Right ventricle myocardium superior (tissue), 1 donor: ENCODE results near the gene LTBP4. TPM values are rescaled to one million over a fixed set of nuclear protein-coding genes. Genes with fewer than 3 reads are reported as not detected.
"Not testable (repeated sequence)": the region's sequence is repeated elsewhere in the genome, so short reads cannot be mapped to it uniquely, and the experiment has no call there.

Experiments
- ATAC-seq: fragments of 200-7000 bp; cut with Tn5 transposase; one replicate; pipeline ENCODE4 v1.9.1; 2020; ENCODE audit warnings: mild to moderate bottlenecking; ENCODE audit not compliant: poor library complexity
- DNase-seq: peaks from one replicate; pipeline ENCODE4 v3.0.0-alpha.2; 2020
- intact Hi-C: fragments of 100-400 bp; cut with DNase I; formaldehyde crosslinking; loops from one replicate; pipeline ENCODE4 v1.11.2; 2022
- total RNA-seq: library from RNA; stranded (reverse); fragmentation: NEBNext Ultra II Directional; extraction: Animal tissue kit (Norgen Biotek cat#: 25700); gene quantifications from one replicate; pipeline ENCODE4 v1.2.1, GENCODE V29; 2021
- donor health status: DM: no; HTN: yes; CAD: no; lungs with severe emphysema.

LTBP4 gene
- total RNA-seq, 1 donor from 2014 or later, result 296 TPM

DNA sequence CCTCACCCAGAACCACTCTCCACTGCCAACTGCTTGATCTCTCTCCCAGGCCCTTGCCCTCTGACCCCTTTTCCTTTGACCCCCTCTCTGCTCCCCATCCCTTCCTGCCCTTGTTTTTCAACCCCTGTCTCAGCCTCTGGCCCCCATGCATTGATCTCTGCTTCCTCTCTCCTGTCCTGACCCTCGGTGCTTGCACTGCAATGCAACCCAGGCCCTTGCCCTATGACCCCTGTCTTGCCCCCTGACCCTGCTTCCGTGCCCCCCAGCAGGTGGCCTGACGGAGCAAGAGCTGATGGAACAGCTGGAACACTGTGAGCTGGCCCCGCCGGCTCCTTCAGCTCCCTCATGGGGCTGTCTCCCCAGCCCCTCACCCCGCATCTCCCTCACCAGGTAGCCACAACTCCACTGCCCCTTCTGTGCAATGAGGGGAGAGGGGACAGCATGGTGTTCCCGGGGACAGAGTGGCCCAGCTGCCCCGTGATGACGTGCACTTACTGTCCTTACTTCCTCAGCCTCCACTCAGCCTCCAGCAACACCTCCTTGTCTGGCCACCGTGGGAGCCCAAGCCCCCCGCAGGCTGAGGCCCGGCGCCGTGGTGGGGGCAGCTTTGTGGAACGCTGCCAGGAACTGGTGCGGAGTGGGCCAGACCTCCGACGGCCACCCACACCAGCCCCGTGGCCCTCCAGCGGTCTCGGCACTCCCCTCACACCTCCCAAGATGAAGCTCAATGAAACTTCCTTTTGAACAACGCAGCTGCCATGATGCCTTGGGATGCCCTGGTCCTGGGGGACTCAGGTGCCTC, 10.5 kb upstream of the LTBP4 start:
- ATAC-seq (no peak), DNase-seq (no peak)
- intact Hi-C loops, result no loop called here

DNA sequence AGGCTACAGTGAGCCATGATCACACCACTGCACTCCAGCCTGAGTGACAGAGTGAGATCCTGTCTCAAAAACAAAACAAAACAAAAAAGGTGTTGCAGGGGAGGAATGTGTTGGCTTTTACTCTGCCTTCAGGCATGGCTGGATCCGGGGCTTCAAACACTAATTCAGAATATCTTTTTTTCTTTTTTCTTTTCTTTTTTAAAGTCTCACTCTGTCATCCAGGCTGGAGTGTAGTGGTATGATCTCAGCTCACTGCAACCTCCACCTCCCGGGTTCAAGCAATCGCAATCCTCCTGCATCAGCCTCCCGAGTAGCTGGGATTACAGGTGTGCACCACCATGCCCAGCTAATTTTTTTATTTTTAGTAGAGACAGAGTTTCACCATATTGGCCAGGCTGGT, 9.4 kb upstream of the LTBP4 start:
- ATAC-seq, DNase-seq, intact Hi-C loops: not testable (repeated sequence)

DNA sequence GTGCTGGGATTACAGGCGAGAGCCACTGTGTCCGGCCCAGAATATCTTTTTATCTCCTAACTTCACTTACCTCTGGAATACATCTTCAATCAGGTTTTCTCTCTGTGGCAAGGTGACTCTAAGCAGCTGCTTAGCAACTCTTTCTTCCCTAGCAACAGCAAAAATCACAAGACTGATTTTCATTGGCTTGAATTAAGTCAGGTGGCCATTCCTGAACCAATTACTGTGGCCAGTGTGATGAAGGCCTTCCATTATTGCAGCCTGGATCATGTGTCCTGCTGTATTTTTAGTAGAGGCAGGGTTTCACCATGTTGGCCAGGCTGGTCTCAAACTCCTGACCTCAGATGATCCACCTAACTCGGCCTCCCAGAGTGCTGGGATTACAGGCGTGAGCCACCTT, 9.0 kb upstream of the LTBP4 start:
- DNase-seq, result no peak
- ATAC-seq, result no peak
- intact Hi-C loops, result no loop called here

DNA sequence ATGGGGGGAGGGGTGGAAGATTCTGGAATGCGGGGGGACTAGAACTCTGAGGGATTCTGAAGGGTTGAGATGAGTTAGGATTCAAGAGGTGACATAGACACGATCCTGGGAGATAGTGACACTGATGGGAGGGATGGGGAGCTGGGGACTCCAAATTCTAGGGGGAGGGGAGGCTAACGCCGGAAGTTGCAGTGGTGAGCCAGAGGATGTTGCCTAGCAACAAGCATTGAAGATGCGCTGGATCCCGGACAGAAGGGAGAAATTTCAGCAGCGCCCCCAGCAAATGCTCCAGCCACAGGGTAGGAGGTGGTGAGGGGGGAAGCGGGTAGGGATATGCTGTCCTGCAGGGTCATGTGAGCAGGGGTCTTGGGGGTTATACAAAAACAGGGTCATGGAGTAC, 6.9 kb upstream of the LTBP4 start:
- no peak for ATAC-seq
- intact Hi-C loops, result no loop called here
- DNase-seq, result no peak

DNA sequence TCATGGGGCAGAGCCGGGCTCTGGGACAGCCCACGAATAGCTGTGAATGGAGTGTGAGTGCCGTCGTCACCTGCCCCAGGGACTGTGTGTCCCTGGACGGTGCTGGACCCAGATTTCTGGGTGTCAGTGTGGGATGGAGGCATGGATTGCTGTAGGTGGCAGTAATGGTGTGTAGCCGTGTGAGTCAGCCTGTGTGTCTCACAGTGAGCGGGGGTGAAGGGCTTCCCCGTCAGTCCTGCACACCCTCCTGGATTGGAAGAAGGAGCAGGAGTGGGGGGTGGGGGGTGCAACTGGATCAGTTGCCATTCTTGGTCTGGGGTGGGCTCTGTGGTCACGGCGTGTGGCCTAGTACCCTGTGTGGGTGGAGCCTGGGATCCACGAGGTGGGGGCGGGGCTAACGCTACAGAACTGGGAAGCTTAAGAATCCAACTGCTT, 6.5 kb upstream of the LTBP4 start:
- ATAC-seq, result no peak
- intact Hi-C loops, result loop anchor here (5.0 kb wide), 2 partner anchors 52 to 67 kb away; no protein-coding TSS in a partner anchor
- no peak for DNase-seq

DNA sequence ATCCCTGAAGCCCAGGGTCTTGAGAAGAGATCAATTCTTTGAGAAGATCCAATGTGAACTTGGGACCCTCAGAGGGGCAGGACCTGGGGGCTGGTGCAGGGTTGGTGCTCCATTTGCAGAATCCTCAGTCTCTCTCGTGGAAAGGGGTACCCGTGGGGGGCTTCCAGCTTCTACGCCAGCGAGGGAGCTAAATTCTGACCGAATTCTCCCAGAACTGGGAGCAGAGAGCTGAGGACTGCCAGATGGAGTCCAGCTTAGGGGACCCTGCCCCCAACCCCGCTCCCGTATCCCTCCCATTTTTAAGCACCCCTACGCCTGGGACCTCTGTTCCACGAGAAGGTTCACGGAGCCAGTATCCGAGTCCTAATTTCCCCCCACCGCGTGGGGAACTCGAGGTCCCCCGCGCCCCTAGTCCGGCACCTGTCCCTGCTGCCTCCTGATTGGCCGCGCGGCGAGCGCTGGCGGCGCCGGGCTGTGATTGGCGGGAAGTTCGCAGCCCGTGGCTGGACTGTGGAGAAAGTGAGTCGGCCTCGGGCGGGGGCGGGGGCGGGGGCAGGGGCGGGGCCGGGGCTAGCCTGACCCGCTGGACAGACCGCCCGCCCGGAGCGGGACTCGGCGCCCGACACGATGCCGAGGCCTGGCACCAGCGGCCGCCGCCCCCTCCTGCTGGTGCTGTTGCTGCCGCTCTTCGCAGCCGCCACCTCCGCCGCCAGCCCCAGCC, 4.4 kb upstream of the LTBP4 start:
- DNase-seq (peak; percentile 77), ATAC-seq (peak; percentile 33)
- intact Hi-C loops, result loop anchor here (5.0 kb wide), 2 partner anchors 54 to 69 kb away; no protein-coding TSS in a partner anchor

DNA sequence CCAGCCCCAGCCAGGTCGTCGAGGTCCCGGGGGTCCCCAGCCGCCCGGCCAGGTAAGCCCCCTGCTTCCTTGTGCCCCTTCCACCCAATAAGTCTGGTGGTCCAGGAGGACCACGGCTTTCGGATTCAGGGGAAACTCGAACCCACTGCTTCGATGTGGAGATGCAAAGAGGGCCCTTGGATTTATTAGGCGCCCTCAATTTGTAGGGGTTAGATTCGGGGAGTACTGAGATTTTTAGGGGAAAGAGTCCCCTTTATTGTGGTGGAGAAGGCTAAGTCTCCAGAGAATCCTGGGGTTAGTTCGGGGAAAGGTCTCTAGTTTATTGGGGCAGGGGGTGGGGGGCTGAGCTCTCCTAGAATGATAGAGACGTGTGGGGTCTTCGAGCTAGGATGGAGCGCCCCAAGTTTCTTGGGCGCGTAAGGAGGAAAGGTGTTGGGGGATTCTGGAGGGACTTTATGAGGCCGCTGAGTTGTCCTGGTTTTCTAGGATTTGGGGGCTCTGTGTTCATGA, 3.8 kb upstream of the LTBP4 start:
- intact Hi-C loops, result loop anchor here (5.0 kb wide), 2 partner anchors 55 to 70 kb away; no protein-coding TSS in a partner anchor
- no peak for ATAC-seq
- no peak for DNase-seq

DNA sequence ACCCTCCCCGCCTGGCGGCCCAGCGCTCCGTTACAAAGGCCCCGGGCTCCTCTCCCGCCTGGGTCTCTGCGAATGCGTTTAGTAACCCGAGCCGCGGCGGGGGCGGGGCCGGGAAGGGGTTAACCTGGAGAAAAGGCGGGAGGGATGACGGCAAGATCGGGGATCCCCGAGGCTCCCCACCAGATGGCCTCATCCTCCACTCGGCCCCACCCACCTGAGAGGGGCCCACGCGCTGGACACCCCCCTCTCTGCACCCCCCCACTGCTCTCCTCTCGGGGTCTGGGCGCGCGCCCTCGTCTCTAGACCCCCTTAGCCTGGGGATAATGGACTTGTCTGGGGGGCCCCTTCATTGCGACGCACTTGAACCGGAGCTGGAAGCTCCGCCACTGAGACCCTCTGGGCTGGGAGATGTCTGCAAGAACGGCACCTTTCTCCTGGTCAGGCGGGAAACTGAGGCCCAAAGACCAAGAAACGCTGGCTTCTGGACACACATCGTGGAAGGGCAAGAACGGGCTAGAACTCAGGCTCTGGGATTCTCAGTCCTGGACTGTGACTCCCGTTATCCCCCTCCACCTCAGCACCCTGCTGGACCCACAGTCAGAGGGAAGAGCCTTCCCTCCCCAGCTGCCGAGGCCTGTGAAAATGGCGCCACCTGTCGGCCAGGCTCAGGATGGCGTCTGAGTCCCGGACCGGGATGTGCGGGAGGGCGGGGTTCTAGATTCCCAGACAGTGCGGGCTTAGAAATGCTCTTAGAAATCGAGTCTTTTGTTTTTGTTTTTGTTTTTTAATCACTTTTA, 2.9 kb upstream of the LTBP4 start:
- ATAC-seq (peak; percentile 68), DNase-seq (peak; percentile 93)
- intact Hi-C loops, result loop anchor here (5.0 kb wide), 2 partner anchors 56 to 71 kb away; no protein-coding TSS in a partner anchor

DNA sequence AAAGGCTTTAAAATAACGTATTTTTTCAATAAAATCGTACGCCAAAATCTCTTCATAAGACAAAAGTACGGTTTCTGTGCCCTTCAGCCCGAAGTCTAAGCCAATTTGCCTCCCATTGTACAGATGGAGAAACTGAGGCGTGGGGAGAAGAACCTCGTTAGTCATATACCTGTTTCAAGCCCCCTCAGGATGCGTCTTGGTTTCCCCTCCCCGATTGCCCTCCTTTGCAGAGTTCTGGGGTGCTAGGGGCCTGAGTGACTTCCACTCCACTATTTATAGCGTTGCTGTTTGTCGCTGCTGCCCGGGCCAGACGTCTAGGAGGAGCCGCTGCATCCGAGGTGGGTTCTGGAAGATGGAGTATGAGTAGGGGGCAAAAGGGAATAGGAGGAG, 2.3 kb upstream of the LTBP4 start:
- no peak for DNase-seq
- no peak for ATAC-seq
- intact Hi-C loops, result loop anchor here (5.0 kb wide), 2 partner anchors 57 to 72 kb away; no protein-coding TSS in a partner anchor

DNA sequence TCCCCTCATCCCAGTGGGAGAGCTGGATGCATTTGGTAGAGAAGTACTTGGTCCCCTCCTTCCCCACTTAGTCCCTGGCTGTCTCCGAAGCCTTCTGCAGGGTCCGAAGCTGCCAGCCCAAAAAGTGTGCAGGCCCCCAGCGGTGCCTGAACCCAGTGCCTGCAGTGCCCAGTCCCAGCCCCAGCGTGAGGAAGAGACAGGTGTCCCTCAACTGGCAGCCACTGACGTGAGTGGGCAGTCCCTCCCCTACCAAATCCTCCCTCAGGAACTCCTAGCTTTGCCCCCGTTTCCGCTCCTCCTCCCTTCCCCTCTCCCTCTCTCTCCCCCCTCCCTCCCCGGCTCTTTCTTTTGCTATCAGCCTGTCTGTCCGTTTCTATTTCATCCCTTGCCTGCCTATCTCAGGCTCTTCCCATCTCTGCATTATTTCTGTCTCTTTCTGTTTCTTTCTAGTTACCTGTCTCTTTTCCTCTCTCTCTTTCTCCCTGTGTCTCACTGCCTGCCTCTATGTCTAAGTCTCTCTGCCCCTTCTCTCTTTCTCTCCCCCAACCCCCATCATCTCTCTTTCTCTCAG, 1.8 kb upstream of the LTBP4 start:
- intact Hi-C loops, result loop anchor here (5.0 kb wide), 2 partner anchors 57 to 72 kb away; no protein-coding TSS in a partner anchor

DNA sequence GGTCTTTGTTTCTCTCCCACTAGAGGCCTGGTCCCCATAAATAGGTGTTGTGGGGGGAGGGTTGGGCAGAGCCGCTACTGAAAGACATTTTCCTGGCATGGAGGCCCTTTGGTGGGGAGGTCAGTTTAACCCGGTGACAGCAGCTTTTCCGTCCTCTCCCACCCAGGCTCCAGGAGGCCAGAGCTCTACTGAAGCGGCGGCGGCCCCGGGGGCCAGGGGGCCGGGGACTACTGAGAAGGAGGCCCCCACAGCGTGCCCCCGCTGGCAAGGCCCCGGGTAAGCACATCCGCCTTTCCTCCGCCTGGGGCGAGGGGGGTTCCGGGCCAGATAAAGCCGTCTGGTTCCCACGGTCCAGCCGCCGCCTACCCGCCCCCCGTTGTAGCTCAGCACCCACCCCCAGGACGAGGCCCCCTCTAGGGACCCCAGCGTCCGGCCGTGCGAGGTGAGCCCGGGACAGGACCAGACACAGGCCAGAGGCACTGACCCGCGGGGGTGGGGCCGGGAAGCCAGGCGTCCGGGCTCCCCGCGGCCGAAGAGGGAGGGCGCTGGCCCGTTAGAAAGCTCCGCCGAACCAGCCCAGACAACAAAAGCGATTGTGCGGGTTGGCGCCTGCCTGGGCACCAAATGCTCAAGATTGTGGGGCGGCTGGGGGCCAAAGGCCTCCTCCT, 1.1 kb upstream of the LTBP4 start:
- intact Hi-C loops, result loop anchor here (5.0 kb wide), 2 partner anchors 58 to 73 kb away; no protein-coding TSS in a partner anchor
- DNase-seq (peak; percentile 74), ATAC-seq (no peak)

More for the DNA sequence above, 1.8 kb upstream of the LTBP4 start:
- no peak for ATAC-seq
- DNase-seq, result no peak

DNA sequence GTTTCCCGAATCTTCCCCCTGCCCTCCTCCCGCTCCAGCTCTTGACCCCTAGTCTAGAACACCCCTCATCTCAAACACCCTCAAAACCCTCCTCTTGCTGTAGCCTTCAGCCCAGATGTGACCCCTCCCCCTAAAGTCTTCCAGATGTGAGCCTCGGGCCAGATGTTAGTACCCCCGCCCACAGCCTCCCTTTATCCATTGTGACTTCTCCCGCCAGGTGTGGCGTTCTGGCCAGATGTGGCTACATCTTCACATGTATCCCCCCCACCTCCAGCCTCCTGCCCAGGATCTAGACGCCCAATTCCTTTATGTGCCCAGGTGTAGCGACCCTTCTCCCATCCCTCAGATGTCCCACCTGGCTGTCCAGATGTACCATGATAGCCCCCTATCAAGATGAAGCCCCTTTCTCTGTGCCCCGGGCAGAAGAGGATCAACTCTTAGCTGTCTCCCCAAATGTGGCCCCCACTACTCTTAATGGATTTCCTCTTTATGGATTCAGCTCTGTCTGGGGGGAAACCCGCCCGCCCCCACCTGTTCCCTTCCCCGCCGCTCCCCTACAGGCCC, 517 bp upstream of the LTBP4 start:
- ATAC-seq, result no peak

DNA sequence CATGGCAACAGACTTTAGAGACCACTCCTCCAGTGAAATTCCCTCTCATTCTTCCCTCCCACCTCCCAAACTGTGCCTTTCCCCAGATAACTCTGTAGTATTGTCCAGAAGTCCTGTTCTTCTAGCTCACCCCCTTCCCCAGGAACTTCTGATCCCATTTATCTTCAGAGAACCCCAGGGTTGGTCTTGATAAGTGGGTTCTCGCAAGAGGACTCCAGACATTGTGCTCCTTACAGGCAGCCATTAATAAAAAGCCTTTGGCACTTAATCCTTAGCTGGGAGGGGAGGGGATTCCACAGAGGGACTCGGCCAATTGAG, 1.9 kb downstream of the LTBP4 start:
- intact Hi-C loops, result no loop called here

More for the DNA sequence above, 517 bp upstream of the LTBP4 start:
- intact Hi-C loops, result no loop called here
- no peak for DNase-seq

DNA sequence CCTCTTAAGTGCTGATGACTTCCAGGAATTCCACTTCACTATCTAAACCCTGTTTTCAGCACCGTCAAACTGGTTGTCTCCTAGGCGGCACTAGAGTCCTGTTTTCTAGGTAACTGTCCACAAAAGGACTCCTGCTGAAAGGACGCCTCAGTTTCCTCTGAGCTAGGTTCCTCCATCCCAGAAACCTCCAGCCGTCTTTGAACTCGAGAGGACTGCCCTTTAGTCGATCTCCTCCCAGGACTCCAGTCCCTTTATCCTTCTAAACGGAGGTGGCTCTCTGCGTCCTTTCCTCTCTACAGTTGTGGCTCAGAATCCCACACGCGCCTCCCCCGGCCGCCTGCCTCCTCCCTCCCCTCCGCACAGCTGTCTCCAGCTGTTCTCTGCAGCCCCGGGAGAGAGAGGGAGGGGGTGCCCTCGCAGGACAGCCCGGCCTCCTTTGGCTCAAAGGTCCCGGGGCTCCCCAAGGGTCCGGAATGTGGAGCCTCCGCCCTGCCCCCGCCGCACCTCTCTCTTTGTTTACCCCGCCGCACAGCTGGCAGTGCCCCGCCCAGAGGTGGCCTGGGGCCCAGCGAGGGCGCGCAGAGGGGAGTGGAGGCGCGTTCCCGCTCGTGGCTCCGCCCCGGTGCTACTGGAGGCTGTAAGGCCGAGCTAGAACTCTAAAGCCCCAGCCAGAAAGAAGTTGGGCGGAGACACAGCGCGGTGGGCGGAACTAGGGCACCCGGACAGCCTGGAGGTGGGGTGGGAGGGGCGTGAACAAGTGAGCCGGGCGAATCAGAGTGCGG, 2.4 kb downstream of the LTBP4 start:
- intact Hi-C loops, result no loop called here
- ATAC-seq (peak; percentile 74), DNase-seq (peak; percentile 99)

More for the DNA sequence above, 1.9 kb downstream of the LTBP4 start:
- no peak for DNase-seq
- ATAC-seq, result peak; percentile 0

DNA sequence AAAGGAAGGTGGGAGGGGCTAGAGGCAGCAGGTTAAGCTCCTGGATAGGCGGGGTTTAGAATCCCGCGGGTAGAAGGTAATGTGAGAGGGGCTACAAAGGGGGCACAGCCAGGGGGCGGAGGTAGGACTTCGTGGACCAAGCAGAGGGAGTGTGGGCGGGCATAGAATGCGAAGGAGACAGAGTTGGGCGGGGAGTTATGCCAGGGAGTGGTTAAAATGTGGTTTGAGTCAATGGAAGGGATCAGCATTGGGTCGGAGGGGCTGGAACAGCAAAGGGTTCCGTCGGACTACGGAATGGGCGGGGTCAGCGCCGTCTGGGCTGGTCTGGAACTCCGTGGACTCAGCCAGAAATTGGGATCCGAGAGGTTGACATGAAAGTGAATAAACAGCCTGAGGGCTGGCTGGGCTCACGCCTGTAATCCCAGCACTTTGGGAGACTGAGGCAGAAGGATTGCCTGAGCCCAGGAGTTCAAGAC, 3.0 kb downstream of the LTBP4 start:
- ATAC-seq (no peak), DNase-seq (no peak)
- intact Hi-C loops, result no loop called here

DNA sequence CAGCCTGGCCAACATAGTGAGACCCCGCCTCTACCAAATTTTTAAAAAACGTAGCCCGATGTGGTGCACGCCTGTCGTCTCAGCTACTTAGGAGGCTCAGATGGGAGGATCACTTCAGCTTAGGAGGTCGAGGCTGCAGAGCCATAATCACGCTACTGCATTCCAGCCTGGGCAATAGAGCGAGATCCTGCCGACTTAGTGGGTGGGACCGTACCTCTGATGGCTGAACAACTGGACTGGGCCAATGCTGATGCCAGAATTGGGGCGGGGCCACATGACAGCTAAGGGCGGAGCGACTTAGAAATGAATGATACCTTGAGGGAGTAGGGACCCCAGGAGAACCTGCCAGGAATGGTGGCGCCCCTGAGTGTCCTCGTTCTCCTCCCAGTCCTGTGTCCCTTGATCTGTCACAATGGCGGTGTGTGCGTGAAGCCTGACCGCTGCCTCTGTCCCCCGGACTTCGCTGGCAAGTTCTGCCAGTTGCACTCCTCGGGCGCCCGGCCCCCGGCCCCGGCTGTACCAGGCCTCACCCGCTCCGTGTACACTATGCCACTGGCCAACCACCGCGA, 3.6 kb downstream of the LTBP4 start:
- ATAC-seq (no peak), DNase-seq (peak; percentile 59)
- intact Hi-C loops, result no loop called here
